NCI-H748 (cell line): ENCODE measurements around the gene HHEX.

Experiments
- DNase-seq: peaks from one replicate; lab custom pipeline; 2025; ENCODE audit not compliant: unreplicated experiment; lab: John Stamatoyannopoulos, UW

Gene HHEX

GRCh38 chr10:92692697-92693533 is 3.2 kb downstream of the HHEX start:
- DNase-seq: peak; percentile 52

- DNase-seq: no peak
These were observed 3.8 kb downstream of the HHEX start for GRCh38 chr10:92693534-92693893.

GRCh38 chr10:92695679-92696605 is 6.2 kb downstream of the HHEX start:
- no peak for DNase-seq

- DNase-seq: no peak
These were observed 7.0 kb downstream of the HHEX start for GRCh38 chr10:92696606-92697383.

GRCh38 chr10:92697663-92698511 is 8.1 kb downstream of the HHEX start:
- no peak for DNase-seq

GRCh38 chr10:92699193-92699517 is 9.4 kb downstream of the HHEX start:
- no peak for DNase-seq

GRCh38 chr10:92699518-92700381 is 10.0 kb downstream of the HHEX start:
- DNase-seq: peak; percentile 65

GRCh38 chr10:92702301-92702916 is 12.7 kb downstream of the HHEX start:
- DNase-seq: no peak

GRCh38 chr10:92712016-92712889 is 22.5 kb downstream of the HHEX start:
- peak; percentile 79 for DNase-seq

- no peak for DNase-seq
These were observed 24.5 kb downstream of the HHEX start for GRCh38 chr10:92714152-92714845.

GRCh38 chr10:92714872-92715271 is 25.1 kb downstream of the HHEX start:
- no peak for DNase-seq

GRCh38 chr10:92719991-92720830 is 30.5 kb downstream of the HHEX start:
- peak; percentile 13 for DNase-seq

GRCh38 chr10:92720831-92721165 is 31.0 kb downstream of the HHEX start:
- no peak for DNase-seq

- no peak for DNase-seq
These were observed 32.6 kb downstream of the HHEX start for GRCh38 chr10:92722349-92722748.

- no peak for DNase-seq
These were observed 37.4 kb downstream of the HHEX start for GRCh38 chr10:92727141-92727540.

- DNase-seq: no peak
These were observed 37.8 kb downstream of the HHEX start for GRCh38 chr10:92727550-92727949.

GRCh38 chr10:92729886-92730285 is 40.1 kb downstream of the HHEX start:
- no peak for DNase-seq
